B cell (primary cell): Measurements from ENCODE around the gene SLC16A7. TPM values are rescaled to one million over a fixed set of nuclear protein-coding genes. Genes with fewer than 3 reads are reported as not detected.
"Not testable (repeated sequence)": the region's sequence is repeated elsewhere in the genome, so short reads cannot be mapped to it uniquely, and the experiment has no call there.

Source experiments
- ATAC-seq: fragments of 200-7000 bp; cut with Tn5 transposase; one replicate; pipeline ENCODE4 v1.10.0; 2021; ENCODE audit warnings: low read depth, mild to moderate bottlenecking, moderate number of reproducible peaks, moderate library complexity
- CTCF ChIA-PET: fragments of 350-600 bp; sonication (Branson Sonifier 250); formaldehyde crosslinking; loops from one replicate; lab custom pipeline; 2021; ENCODE audit warnings: antibody characterized with exemption, inconsistent platforms; lab: Charles Lee
- POLR2A ChIA-PET: fragments of 350-600 bp; sonication (Branson Sonifier 250); formaldehyde crosslinking; loops from one replicate; lab custom pipeline; 2021; ENCODE audit warnings: antibody characterized with exemption; lab: Charles Lee
- DNase-seq: peaks from one replicate; pipeline ENCODE4 v3.0.0; 2013
- H2AFZ ChIP-seq: 2 replicates; pipeline ENCODE4 v1.6.1; 2012; ENCODE audit warnings: mild to moderate bottlenecking, low read depth, low read length; ENCODE audit not compliant: insufficient read depth, poor library complexity, severe bottlenecking
- H3K27ac ChIP-seq, 2 donors: 1 replicate in 1 of 2; 2 replicates in 1 of 2; pipeline ENCODE4 v1.5.1; 2012 to 2013; ENCODE audit warnings: low read length in 2 of 2, mild to moderate bottlenecking in 2 of 2, moderate library complexity in 1 of 2
- H3K27me3 ChIP-seq, 4 experiments: fragments of 200-600 bp in 1 of 4; sonication (generic) in 1 of 4; replicated peaks in 1 of 4; 1 replicate in 2 of 4; 2 replicates in 2 of 4; pipeline versions ENCODE4 v1.6.1 to v1.7.0; 2013 to 2016; ENCODE audit warnings: low read length in 3 of 4, mild to moderate bottlenecking in 2 of 4, mixed read lengths in 1 of 4, moderate library complexity in 1 of 4; ENCODE audit not compliant: insufficient read depth in 4 of 4, control insufficient read depth in 3 of 4; ENCODE audit errors: control extremely low read depth in 1 of 4
- H3K36me3 ChIP-seq, 2 experiments: replicated peaks in 1 of 2; 1 replicate in 1 of 2; 2 replicates in 1 of 2; pipeline versions ENCODE4 v1.6.1 to v1.7.1; 2013; ENCODE audit warnings: low read length in 1 of 2; ENCODE audit not compliant: insufficient read depth in 2 of 2, control insufficient read depth in 1 of 2; ENCODE audit errors: control extremely low read depth in 1 of 2, extremely low read depth in 1 of 2
- H3K4me1 ChIP-seq, 2 donors: fragments of 200-600 bp in 1 of 2; sonication (generic) in 1 of 2; 1 replicate in 1 of 2; 2 replicates in 1 of 2; pipeline versions ENCODE4 v1.5.1 to v1.6.1; 2013 to 2017; ENCODE audit warnings: low read length in 2 of 2; ENCODE audit not compliant: control insufficient read depth in 2 of 2, insufficient read depth in 2 of 2
- H3K4me2 ChIP-seq: replicated peaks from 2 replicates; pipeline ENCODE3; 2012; ENCODE audit warnings: mild to moderate bottlenecking, low read depth, low read length; ENCODE audit not compliant: poor library complexity, severe bottlenecking
- H3K4me3 ChIP-seq, 5 experiments: fragments of 200-600 bp in 1 of 5; sonication (generic) in 1 of 5; 1 replicate in 3 of 5; 2 replicates in 2 of 5; pipeline versions ENCODE4 v1.5.1 to v1.7.0; 2011 to 2016; ENCODE audit warnings: low read length in 4 of 5, mild to moderate bottlenecking in 4 of 5, low read depth in 2 of 5, control low read depth in 1 of 5, moderate library complexity in 1 of 5; ENCODE audit not compliant: insufficient read depth in 1 of 5; ENCODE audit errors: control extremely low read depth in 1 of 5, extremely low read depth in 1 of 5
- H3K79me2 ChIP-seq: fragments of 200-600 bp; sonication (generic); one replicate; pipeline ENCODE4 v1.6.0; 2016; ENCODE audit warnings: low read length; ENCODE audit not compliant: control insufficient read depth, insufficient read depth
- H3K9ac ChIP-seq: fragments of 200-600 bp; sonication (generic); 2 replicates; pipeline ENCODE4 v1.6.1; 2017; ENCODE audit warnings: mild to moderate bottlenecking, low read length, moderate library complexity
- H3K9me3 ChIP-seq, 3 donors: one replicate each; pipeline versions ENCODE4 v1.6.1 to v1.7.1; 2013; ENCODE audit warnings: low read length in 2 of 3; ENCODE audit not compliant: control insufficient read depth in 2 of 3, insufficient read depth in 1 of 3; ENCODE audit errors: control extremely low read depth in 1 of 3
- H4K20me1 ChIP-seq: 2 replicates; pipeline ENCODE4 v1.6.0; 2012; ENCODE audit warnings: mild to moderate bottlenecking, low read length; ENCODE audit not compliant: insufficient read depth, control insufficient read depth, poor library complexity, severe bottlenecking
- H3K27ac Mint-ChIP-seq: one replicate; pipeline ENCODE4 v1.8.0; 2021; ENCODE audit warnings: mixed read lengths
- H3K27me3 Mint-ChIP-seq: one replicate; pipeline ENCODE4 v1.8.0; 2021; ENCODE audit warnings: mixed read lengths
- H3K4me1 Mint-ChIP-seq: one replicate; pipeline ENCODE4 v1.8.0; 2021; ENCODE audit warnings: mixed read lengths
- H3K4me3 Mint-ChIP-seq: one replicate; pipeline ENCODE4 v1.8.0; 2021; ENCODE audit warnings: mixed read lengths
- H3K9me3 Mint-ChIP-seq: one replicate; pipeline ENCODE4 v1.8.0; 2022; ENCODE audit warnings: mixed read lengths; ENCODE audit not compliant: insufficient read depth
- EZH2 ChIP-seq: IDR thresholded peaks from 2 replicates; pipeline ENCODE4 v1.6.1; 2012; ENCODE audit warnings: borderline replicate concordance, low read depth, mild to moderate bottlenecking, moderate library complexity, low read length; ENCODE audit not compliant: insufficient read depth, poor library complexity, severe bottlenecking
- WGBS: methylation state at CpG from one replicate; pipeline ENCODE4 v1.1.5; 2013; ENCODE audit warnings: missing lambda C conversion rate; ENCODE audit not compliant: insufficient coverage; 5-methylcytosine and 5-hydroxymethylcytosine counted together
- intact Hi-C: fragments of 100-400 bp; cut with micrococcal nuclease; formaldehyde crosslinking; loops from one replicate; pipeline ENCODE4 v1.10.0; 2022
- polyA plus RNA-seq: library from polyadenylated mRNA; depleted of rRNA; stranded (reverse); fragments of >200 nt; gene quantifications from 2 replicates; pipeline ENCODE4 v1.2.3, GENCODE V29; 2012
- total RNA-seq, 2 donors: library from RNA; stranded (reverse); fragments of 120-200 nt in 1 of 2; gene quantifications; 1 replicate in 1 of 2; 2 replicates in 1 of 2; pipeline versions ENCODE4 v1.2.3 to v1.2.4, GENCODE V29; 2013 to 2022
- TF ChIP-seq, protein P1 (sequence below): fragments of 200-600 bp; IDR thresholded peaks from one replicate; pipeline ENCODE4 v1.8.0; 2022; ENCODE audit warnings: antibody characterized with exemption, mild to moderate bottlenecking

The SLC16A7 gene
- total and polyA plus RNA-seq, 2 donors (not counting 1 experiment from before 2014, with no cell fraction given), result 11.6 to 32.7 TPM

- ChIA-PET POLR2A (no interaction called here), CTCF (interaction anchor here (1.1 kb wide), 1 partner anchor 208 kb away, joined by 3 read pairs; no protein-coding TSS in a partner anchor)
- H3K4me3 ChIP-seq, result no peak overlapping the region
- Mint-ChIP-seq H3K9me3 (no peaks in the 10 kb centered on the region), H3K4me1 (peaks cover 47% of the 10 kb centered on the region), H3K27me3 (no peaks in the 10 kb centered on the region), H3K4me3 (no peak overlapping the region), H3K27ac (no peak overlapping the region)
- intact Hi-C loops, result no loop called here
- peaks cover 6 to 21% of the 10 kb centered on the region in 2 donors for H3K4me1 ChIP-seq
- H3K4me2 ChIP-seq, result no peak overlapping the region
- H3K9me3 ChIP-seq, result no peaks in the 10 kb centered on the region
- no peak overlapping the region for H3K27ac ChIP-seq
- H4K20me1 ChIP-seq, result peaks cover 13% of the 10 kb centered on the region
- ATAC-seq (no peak), DNase-seq (no peak)
- H2AFZ ChIP-seq, result no peak overlapping the region
- H3K9ac ChIP-seq, result no peak overlapping the region
- H3K27me3 ChIP-seq, result no peaks in the 10 kb centered on the region
- H3K36me3 ChIP-seq, result peaks cover 0 to 10% of the 10 kb centered on the region in 2 experiments
- TF ChIP-seq EZH2, result no peak
- H3K79me2 ChIP-seq, result peaks cover 66% of the 10 kb centered on the region
Measured at GRCh38 chr12:59600171-59600570, 4.3 kb downstream of the SLC16A7 start.

DNA sequence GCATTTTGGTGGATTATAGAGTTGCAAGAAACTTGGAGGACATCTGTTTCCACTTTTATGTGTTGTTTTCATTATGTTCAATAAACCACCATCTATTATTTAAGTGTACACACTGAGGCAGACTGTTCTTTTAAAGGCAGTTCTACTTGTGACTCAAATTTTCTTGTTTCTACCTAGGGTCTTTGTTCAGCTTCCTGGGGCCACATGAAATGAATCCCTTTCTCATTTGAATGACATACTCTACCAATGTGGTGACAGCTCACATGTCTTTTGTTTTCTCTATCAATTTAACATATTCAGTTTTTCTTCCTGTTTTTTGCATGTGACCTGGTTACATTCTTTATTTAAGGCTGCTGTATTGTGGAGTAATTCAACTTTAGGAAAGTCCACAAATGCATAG is 7.9 kb downstream of the SLC16A7 start:
- H3K4me3 Mint-ChIP-seq, result no peak overlapping the region
- no peaks in the 10 kb centered on the region for H3K9me3 Mint-ChIP-seq
- Histone ChIP-seq H3K4me3 (no peak overlapping the region), H3K36me3 (peaks cover 0 to 10% of the 10 kb centered on the region in 2 experiments), H3K27me3 (no peaks in the 10 kb centered on the region), H3K27ac (no peak overlapping the region), H4K20me1 (peaks cover 14% of the 10 kb centered on the region), H2AFZ (no peak overlapping the region), H3K9ac (no peak overlapping the region), H3K9me3 (no peaks in the 10 kb centered on the region), H3K4me1 (peaks cover 0 to 9% of the 10 kb centered on the region in 2 donors), H3K4me2 (no peak overlapping the region), H3K79me2 (peaks cover 70% of the 10 kb centered on the region)
- H3K27me3 Mint-ChIP-seq, result no peaks in the 10 kb centered on the region
- ATAC-seq, result no peak
- intact Hi-C loops, result no loop called here
- ChIA-PET POLR2A (no interaction called here), CTCF (no interaction called here)
- DNase-seq, result peak; percentile 11
- H3K27ac Mint-ChIP-seq, result no peak overlapping the region
- H3K4me1 Mint-ChIP-seq, result peaks cover 25% of the 10 kb centered on the region
- no peak for TF ChIP-seq EZH2
- TF ChIP-seq, protein P1, sequence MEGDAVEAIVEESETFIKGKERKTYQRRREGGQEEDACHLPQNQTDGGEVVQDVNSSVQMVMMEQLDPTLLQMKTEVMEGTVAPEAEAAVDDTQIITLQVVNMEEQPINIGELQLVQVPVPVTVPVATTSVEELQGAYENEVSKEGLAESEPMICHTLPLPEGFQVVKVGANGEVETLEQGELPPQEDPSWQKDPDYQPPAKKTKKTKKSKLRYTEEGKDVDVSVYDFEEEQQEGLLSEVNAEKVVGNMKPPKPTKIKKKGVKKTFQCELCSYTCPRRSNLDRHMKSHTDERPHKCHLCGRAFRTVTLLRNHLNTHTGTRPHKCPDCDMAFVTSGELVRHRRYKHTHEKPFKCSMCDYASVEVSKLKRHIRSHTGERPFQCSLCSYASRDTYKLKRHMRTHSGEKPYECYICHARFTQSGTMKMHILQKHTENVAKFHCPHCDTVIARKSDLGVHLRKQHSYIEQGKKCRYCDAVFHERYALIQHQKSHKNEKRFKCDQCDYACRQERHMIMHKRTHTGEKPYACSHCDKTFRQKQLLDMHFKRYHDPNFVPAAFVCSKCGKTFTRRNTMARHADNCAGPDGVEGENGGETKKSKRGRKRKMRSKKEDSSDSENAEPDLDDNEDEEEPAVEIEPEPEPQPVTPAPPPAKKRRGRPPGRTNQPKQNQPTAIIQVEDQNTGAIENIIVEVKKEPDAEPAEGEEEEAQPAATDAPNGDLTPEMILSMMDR, result no peak

GRCh38 chr12:59612823-59613434 is 17.1 kb downstream of the SLC16A7 start:
- ATAC-seq, H3K27ac ChIP-seq, POLR2A ChIA-PET, H3K4me3 Mint-ChIP-seq, H3K27me3 ChIP-seq, H3K79me2 ChIP-seq, H3K27me3 Mint-ChIP-seq, H4K20me1 ChIP-seq, H3K9ac ChIP-seq, intact Hi-C loops, H2AFZ ChIP-seq, H3K4me1 Mint-ChIP-seq, H3K4me1 ChIP-seq, CTCF ChIA-PET, H3K4me3 ChIP-seq, H3K27ac Mint-ChIP-seq, H3K4me2 ChIP-seq: not testable (repeated sequence)
- peaks cover 2 to 14% of the 10 kb centered on the region in 2 experiments for H3K36me3 ChIP-seq
- H3K9me3 Mint-ChIP-seq, result peaks cover 17% of the 10 kb centered on the region
- DNase-seq, result peak; percentile 18
- WGBS, result no CpG with 5 or more reads among the region's 4 CpGs
- H3K9me3 ChIP-seq, result peaks cover 8 to 33% (median 22%) of the 10 kb centered on the region in 3 donors
